Measurements from ENCODE around the gene FAM236B. TPM values are rescaled to one million over a fixed set of nuclear protein-coding genes. Genes with fewer than 3 reads are reported as not detected.

Gene FAM236B
- total RNA-seq, 2 donors from 2014 or later: not detected

Other genes starting within 250 kb of the FAM236B start
- gene HDAC8, start 209.8 kb downstream of the FAM236B start, total RNA-seq: 10 to 100 TPM; 18.4 to 24.7 TPM
- 1 to 10 TPM; 4.2 to 9.9 TPM for gene PHKA1, start 68.4 kb downstream of the FAM236B start, total RNA-seq
- under 1 TPM in 1 of 2 donors, not detected in 1; 0.37 TPM for gene DMRTC1B, start 5.8 kb downstream of the FAM236B start, total RNA-seq
- not detected for gene FAM236D, start 25.6 kb upstream of the FAM236B start, total RNA-seq
- gene FAM236C, start 130.0 kb upstream of the FAM236B start, total RNA-seq: not detected
- gene FAM236A, start 155.5 kb upstream of the FAM236B start, total RNA-seq: not detected
- under 1 TPM in 1 of 2 donors, not detected in 1; 0.37 TPM for gene DMRTC1, start 161.2 kb upstream of the FAM236B start, total RNA-seq
- gene PABPC1L2B, start 220.3 kb upstream of the FAM236B start, total RNA-seq: not detected